KBM-7 (cell line): ENCODE data around the gene SFXN3.

Source experiments
- DNase-seq: peaks from one replicate; pipeline ENCODE4 v3.0.0-alpha.2; 2015
- in situ Hi-C: fragments of 300-500 bp; cut with MboI; formaldehyde crosslinking; loops from 2 replicates; pipeline ENCODE4 v1.14.3; 2020; ENCODE audit warnings: low sequenced_read_pairs, low pct_unique_long_range_greater_than_20kb, mixed read lengths

The SFXN3 gene

DNA sequence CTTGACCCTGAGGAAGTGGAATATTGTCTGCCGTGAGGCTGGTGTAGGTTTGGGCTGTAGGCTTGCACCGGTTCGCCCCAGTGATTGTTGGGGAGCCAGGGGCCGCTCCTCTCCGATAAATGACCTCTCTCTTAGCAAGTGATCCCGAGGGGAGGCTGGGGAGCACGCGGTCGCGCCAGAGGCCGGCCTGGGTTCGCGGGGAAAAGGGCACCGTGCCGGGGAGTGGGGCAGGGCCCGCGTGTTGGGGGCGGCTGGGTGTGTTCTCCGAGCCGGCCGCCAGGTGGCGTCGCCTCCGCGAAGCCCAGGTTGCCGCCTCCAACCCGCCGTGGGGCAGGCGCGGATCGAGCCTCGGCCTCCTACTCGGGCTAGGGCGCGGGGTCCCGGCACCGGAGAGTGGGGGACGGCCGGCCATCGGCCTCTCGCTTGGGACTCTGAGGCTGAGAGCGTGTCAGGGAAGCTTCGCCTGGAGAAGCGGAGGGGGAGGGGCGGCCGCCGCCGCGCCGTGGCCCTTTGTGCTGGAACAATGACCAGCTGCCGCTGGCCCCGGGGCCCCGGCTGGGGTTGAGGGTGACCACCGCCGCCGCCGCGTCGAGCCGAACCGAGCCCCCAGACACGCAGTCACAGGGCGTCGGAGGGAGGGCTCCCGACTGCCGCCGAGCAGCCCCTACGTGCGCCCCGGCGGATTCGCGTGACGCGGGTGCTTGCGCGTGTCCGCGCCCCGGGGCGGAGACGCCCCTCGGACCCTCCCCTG, 31.9 kb upstream of the SFXN3 start:
- in situ Hi-C loops: no loop called here

GRCh38 chr10:100999742-101000126, 31.3 kb upstream of the SFXN3 start, which contains the start of gene LZTS2:
LZTS2 (plus strand) TSS chr10:100999808; CDS start chr10:101002539, 2,731 bp downstream.
- DNase-seq: no peak
- in situ Hi-C loops: no loop called here

More for the DNA sequence above, 31.9 kb upstream of the SFXN3 start:
- peak; percentile 81 for DNase-seq

GRCh38 chr10:101000127-101000914, 30.7 kb upstream of the SFXN3 start:
- in situ Hi-C loops: no loop called here
- DNase-seq: no peak

DNA sequence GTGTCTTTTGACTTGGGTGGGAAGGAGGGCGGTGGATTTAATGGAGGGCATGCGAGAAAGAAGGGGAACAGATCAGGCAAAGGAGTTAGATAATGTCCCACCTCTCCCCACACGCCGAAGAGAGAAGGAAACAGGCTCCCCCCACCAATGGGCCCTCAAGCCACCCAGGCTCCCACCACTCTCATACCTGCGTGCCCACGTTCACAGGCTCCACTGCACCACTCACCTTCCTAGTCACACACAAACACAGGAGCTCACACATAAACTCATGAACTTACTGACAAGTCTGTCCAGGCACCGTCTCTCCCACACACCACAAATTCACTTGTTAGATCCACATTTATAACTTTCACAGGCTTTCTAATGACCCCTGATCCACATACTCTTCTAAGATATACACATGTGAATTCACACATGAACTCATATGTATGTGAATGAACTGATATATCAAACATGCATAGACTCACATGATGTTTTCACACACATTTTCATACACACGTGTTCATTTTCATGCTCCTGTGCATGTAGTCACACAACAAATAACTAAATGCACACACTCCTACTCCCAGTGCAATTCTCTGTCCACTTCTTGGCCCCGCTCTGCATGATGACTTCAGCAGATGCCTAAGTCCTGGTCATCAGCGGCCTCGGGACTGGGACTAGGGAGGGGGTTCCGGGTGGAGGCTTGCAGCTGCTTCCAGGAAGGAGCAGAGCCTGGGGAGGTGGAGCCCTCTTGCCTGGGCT, 29.9 kb upstream of the SFXN3 start:
- in situ Hi-C loops: no loop called here
- DNase-seq: no peak

- no peak for DNase-seq
- in situ Hi-C loops: no loop called here
These were observed 29.4 kb upstream of the SFXN3 start for GRCh38 chr10:101001659-101002035.

GRCh38 chr10:101002456-101002855, 28.6 kb upstream of the SFXN3 start:
- in situ Hi-C loops: no loop called here
- no peak for DNase-seq

- no peak for DNase-seq
- in situ Hi-C loops: no loop called here
These were observed 27.3 kb upstream of the SFXN3 start for GRCh38 chr10:101003639-101004206.

DNA sequence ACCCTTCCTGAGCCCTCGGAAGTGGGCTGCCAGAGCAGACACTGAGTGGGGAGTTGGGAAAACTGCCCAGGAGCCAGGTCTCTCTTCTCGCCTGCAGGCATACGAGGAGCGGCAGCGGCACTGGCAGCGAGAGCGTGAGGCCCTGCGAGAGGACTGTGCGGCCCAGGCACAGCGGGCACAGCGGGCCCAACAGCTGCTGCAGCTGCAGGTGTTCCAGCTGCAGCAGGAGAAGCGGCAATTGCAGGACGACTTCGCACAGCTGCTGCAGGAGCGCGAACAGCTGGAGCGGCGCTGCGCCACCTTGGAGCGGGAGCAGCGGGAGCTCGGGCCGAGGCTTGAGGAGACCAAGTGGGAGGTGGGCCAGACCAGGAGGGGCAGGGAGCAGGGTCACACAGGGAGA, 25.7 kb upstream of the SFXN3 start:
- in situ Hi-C loops: no loop called here
- DNase-seq: no peak

GRCh38 chr10:101005869-101006567, 25.0 kb upstream of the SFXN3 start:
- DNase-seq: no peak
- in situ Hi-C loops: no loop called here

DNA sequence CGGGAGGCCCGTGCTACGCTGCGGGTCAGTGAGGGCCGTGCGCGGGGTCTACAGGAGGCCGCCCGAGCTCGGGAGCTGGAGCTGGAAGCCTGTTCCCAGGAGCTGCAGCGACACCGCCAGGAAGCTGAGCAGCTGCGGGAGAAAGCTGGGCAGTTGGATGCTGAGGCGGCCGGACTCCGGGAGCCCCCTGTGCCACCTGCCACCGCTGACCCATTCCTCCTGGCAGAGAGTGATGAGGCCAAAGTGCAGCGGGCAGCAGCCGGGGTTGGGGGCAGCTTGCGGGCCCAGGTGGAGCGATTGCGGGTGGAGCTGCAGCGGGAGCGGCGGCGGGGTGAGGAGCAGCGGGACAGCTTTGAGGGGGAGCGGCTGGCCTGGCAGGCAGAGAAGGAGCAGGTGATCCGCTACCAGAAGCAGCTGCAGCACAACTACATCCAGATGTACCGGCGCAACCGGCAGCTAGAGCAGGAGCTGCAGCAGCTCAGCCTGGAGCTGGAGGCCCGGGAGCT, 24.4 kb upstream of the SFXN3 start:
- in situ Hi-C loops: no loop called here
- no peak for DNase-seq

- in situ Hi-C loops: no loop called here
- no peak for DNase-seq
These were observed 23.8 kb upstream of the SFXN3 start for GRCh38 chr10:101007099-101007711.

DNA sequence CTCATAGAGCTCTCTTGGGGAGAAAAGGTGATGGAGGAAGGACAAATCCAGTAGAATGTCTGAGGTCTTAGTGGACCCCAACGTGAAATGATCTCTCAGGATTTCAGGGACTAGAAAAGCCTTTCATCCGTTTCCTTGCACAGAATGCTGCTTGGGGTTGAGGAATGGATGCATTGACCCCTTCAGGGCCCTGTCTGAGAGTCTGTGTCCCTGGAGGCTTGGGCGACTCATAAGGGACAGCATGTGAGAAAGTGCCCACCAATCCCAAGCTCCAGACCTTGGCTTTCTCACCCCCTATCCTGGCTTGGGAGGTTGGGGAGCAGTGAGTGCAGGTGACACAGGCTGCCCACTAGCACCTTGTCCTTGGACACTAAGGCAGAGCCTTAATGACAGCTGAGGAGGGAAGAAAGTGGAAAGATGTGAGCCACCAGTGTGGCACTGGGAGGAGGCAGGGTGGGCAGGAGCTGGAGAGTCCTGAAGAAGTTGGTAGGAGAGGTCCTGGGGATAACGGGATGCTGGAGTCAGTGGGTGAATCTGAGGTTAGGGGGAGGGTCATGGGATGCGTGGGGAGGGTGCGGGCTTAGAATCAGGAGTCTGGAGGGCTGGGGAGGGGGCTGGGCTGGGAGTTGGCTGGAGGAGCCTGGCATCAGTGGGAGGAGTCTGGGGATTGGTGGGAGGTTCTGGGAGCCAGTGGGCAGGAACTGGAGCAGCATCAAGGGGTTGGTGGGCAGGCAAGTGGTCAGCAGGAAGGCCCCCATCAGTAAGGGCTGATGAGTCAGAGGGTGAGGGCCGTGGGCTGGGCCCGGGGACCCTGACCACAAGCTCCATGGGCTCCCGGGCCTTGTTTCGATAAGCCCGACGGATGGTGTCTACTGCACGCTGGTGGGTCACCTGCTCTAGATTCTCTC, 22.9 kb upstream of the SFXN3 start:
- DNase-seq: no peak
- in situ Hi-C loops: no loop called here

GRCh38 chr10:101008823-101009423, 22.1 kb upstream of the SFXN3 start:
- DNase-seq: no peak
- in situ Hi-C loops: no loop called here

DNA sequence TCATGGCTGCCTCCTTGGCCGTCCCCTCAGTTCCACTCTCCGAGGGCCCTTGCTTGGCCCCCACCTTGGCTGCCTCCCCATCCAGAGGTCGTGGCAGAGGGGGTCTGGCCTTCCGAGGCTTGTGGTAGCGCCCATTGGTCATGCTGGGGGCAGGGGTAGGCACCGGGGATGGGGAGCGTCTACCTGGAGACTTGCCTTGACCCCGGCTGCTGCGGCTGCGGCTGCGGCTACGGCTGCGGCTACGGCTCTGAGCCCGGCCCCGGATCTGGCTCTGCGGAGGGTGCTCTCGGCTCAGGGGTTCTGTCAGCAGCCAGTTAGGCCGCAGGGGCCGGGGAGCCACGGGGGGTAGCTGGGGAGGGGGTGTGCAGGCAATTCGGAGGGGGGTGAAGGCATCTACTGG, 20.7 kb upstream of the SFXN3 start:
- in situ Hi-C loops: no loop called here

DNA sequence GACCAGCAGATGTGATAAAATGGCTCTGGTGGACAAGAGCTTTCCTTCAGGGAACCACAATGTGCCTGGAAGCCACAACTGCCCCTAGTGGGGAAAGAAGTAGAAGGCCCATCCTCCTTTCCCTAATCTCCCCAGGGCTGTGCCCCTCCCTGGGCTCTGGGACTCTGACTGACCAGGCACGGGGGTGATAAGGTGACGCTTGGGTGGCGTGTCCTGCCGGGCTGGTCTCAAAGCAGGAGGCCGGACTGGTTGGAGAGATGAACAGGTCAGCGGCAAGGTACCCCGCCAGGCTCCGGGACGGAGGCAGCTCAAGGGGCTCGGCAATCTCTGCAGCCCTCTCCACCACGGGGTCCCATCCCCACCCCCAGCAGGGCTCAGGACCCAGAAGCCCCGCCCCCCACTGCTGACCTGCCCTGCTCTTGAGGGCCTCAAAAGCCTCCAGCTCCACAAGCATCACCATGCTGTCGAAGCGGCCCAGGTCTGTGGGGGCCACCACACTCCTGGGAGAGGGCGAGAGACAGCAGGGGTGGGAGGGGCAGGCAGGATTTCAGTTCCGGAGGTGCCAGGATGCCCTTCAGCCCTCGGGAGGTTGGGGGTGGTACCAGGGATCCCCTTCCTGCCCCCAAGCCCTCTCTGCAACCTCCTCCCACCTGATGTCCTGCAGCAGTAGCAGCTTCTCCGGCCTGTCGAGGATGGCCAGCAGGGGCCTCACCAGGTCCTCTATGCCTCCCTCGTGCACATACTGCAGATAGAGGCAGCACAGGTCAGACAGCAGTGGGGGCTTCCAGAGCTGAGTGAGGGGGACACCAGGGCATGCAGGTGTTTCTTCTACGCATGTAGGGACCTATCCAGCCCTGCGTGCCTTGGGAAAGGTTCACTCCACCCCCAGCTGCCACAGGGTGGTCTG, 19.3 kb upstream of the SFXN3 start:
- DNase-seq: no peak

More for the DNA sequence above, 20.7 kb upstream of the SFXN3 start:
- no peak for DNase-seq

More for the DNA sequence above, 19.3 kb upstream of the SFXN3 start:
- in situ Hi-C loops: no loop called here
